Mesothelial cell of epicardium (in vitro differentiated cells): ENCODE results near the gene MAD1L1. TPM values are rescaled to one million over a fixed set of nuclear protein-coding genes. Genes with fewer than 3 reads are reported as not detected.

ENCODE experiments used
- DNase-seq, 2 experiments: peaks; one replicate each; pipeline ENCODE4 v3.0.0; 2021; ENCODE audit warnings: low spot score in 2 of 2; ENCODE audit not compliant: unreplicated experiment in 2 of 2
- H3K27ac Mint-ChIP-seq: 2 replicates; pipeline ENCODE4 v1.8.0; 2021; ENCODE audit warnings: mixed read lengths
- H3K27me3 Mint-ChIP-seq: 2 replicates; pipeline ENCODE4 v1.8.0; 2021; ENCODE audit warnings: low read depth, mixed read lengths
- H3K36me3 Mint-ChIP-seq: 2 replicates; pipeline ENCODE4 v1.8.0; 2021; ENCODE audit warnings: mixed read lengths
- H3K4me1 Mint-ChIP-seq: 2 replicates; pipeline ENCODE4 v1.8.0; 2021; ENCODE audit warnings: mixed read lengths
- H3K4me3 Mint-ChIP-seq: 2 replicates; pipeline ENCODE4 v1.8.0; 2021; ENCODE audit warnings: mild to moderate bottlenecking, moderate library complexity, mixed read lengths
- H3K9me3 Mint-ChIP-seq: 2 replicates; pipeline ENCODE4 v1.8.0; 2021; ENCODE audit warnings: mixed read lengths
- CTCF ChIP-seq: fragments of 200-600 bp; sonication (generic); IDR thresholded peaks from one replicate; pipeline ENCODE4 v1.5.0; 2021; ENCODE audit warnings: antibody characterized with exemption; ENCODE audit not compliant: unreplicated experiment
- total RNA-seq: library from RNA; stranded (reverse); gene quantifications from 3 replicates; pipeline ENCODE4 v1.2.1, GENCODE V29; 2021

The MAD1L1 gene
- total RNA-seq, 1 donor from 2014 or later: 45.0 TPM

- peaks cover 9% of the 10 kb centered on the region for H3K27me3 Mint-ChIP-seq
- H3K4me3 Mint-ChIP-seq: no peak overlapping the region
- H3K9me3 Mint-ChIP-seq: peaks cover 15% of the 10 kb centered on the region
- H3K4me1 Mint-ChIP-seq: peaks cover 3% of the 10 kb centered on the region
- no peak for TF ChIP-seq CTCF
- H3K36me3 Mint-ChIP-seq: peaks cover 5% of the 10 kb centered on the region
- peak in 1 of 2 experiments; percentile 24 for DNase-seq
- no peak overlapping the region for H3K27ac Mint-ChIP-seq
Measured at GRCh38 chr7:1806354-1806753, 426.4 kb downstream of the MAD1L1 start.

- no peak for DNase-seq
- peaks cover 6% of the 10 kb centered on the region for H3K27me3 Mint-ChIP-seq
- TF ChIP-seq CTCF: no peak
- H3K27ac Mint-ChIP-seq: no peak overlapping the region
- peaks cover 22% of the 10 kb centered on the region for H3K9me3 Mint-ChIP-seq
- H3K4me1 Mint-ChIP-seq: peaks cover 7% of the 10 kb centered on the region
- no peak overlapping the region for H3K4me3 Mint-ChIP-seq
- H3K36me3 Mint-ChIP-seq: peaks cover 5% of the 10 kb centered on the region
Measured at GRCh38 chr7:1804310-1804709, 428.4 kb downstream of the MAD1L1 start.

DNA sequence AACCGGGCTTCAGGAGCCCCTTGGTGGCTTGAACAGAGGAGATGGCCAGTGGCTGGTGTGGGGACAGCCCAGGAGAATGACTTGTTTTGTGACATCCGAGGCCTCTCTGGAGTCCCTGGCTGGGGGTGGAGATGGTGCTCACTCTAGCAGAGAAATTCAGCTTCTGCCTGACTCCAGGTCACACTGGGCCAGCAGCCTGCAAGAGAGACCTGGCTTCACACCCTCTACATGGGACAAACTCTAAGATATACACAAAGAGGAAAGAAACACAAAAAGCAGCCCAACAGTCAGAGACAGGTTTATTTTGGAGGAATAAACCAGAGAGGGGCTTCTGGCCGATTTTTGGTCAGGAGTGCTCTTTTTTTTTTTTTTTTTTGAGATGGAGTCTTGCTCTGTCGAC lies 429.8 kb downstream of the MAD1L1 start:
- peaks cover 5% of the 10 kb centered on the region for H3K36me3 Mint-ChIP-seq
- peaks cover 22% of the 10 kb centered on the region for H3K9me3 Mint-ChIP-seq
- no peak for TF ChIP-seq CTCF
- H3K4me1 Mint-ChIP-seq: peaks cover 7% of the 10 kb centered on the region
- peaks cover 6% of the 10 kb centered on the region for H3K27me3 Mint-ChIP-seq
- no peak overlapping the region for H3K27ac Mint-ChIP-seq
- H3K4me3 Mint-ChIP-seq: no peak overlapping the region
- no peak for DNase-seq

- Mint-ChIP-seq H3K4me1 (peaks cover 7% of the 10 kb centered on the region), H3K36me3 (peaks cover 5% of the 10 kb centered on the region), H3K9me3 (peaks cover 31% of the 10 kb centered on the region), H3K27ac (peak overlapping the region; percentile 31), H3K27me3 (peaks cover 8% of the 10 kb centered on the region), H3K4me3 (no peak overlapping the region)
- DNase-seq: peak in 1 of 2 experiments; percentile 34
- TF ChIP-seq CTCF: no peak
Measured at GRCh38 chr7:1800902-1801301, 431.8 kb downstream of the MAD1L1 start.

- no peak overlapping the region for H3K27ac Mint-ChIP-seq
- no peak for DNase-seq
- peaks cover 5% of the 10 kb centered on the region for H3K36me3 Mint-ChIP-seq
- peaks cover 48% of the 10 kb centered on the region for H3K9me3 Mint-ChIP-seq
- no peak overlapping the region for H3K4me3 Mint-ChIP-seq
- TF ChIP-seq CTCF: no peak
- H3K27me3 Mint-ChIP-seq: peaks cover 8% of the 10 kb centered on the region
- peaks cover 7% of the 10 kb centered on the region for H3K4me1 Mint-ChIP-seq
Measured at GRCh38 chr7:1798191-1798590, 434.6 kb downstream of the MAD1L1 start.
